H1 (cell line): Measurements from ENCODE around the gene TEF. TPM values are rescaled to one million over a fixed set of nuclear protein-coding genes. Genes with fewer than 3 reads are reported as not detected.

Source experiments
- CTCF ChIA-PET: fragments of 300-600 bp; sonication (Branson Sonifier 250); formaldehyde crosslinking; loops from one replicate; lab custom pipeline; 2021; ENCODE audit not compliant: partially characterized antibody; lab: Charles Lee
- POLR2A ChIA-PET: fragments of 300-600 bp; sonication (Branson Sonifier 250); formaldehyde crosslinking; loops from one replicate; lab custom pipeline; 2021; ENCODE audit warnings: inconsistent platforms; ENCODE audit not compliant: partially characterized antibody; lab: Charles Lee
- DNase-seq, 2 experiments: peaks; one replicate each; pipeline versions ENCODE4 v3.0.0 to v3.0.0-alpha.2; 2010 to 2022; ENCODE audit warnings: low spot score in 2 of 2, low read depth in 1 of 2, mixed read lengths in 1 of 2
- FAIRE-seq: peaks from 2 replicates; lab custom pipeline; 2011; peaks lifted over from hg19 to GRCh38; lab: Jason Lieb, UNC
- H2AFZ ChIP-seq: 2 replicates; pipeline ENCODE4 v1.8.1; 2012; ENCODE audit warnings: low read length, inconsistent platforms
- H2AK5ac ChIP-seq: 2 replicates; pipeline ENCODE4 v1.6.1; 2013; ENCODE audit warnings: low read depth, low read length
- H2BK120ac ChIP-seq: replicated peaks from 2 replicates; pipeline ENCODE3; 2013; ENCODE audit warnings: low read depth, low read length, inconsistent platforms
- H2BK12ac ChIP-seq: 2 replicates; pipeline ENCODE4 v1.6.1; 2013; ENCODE audit warnings: low read depth, low read length
- H2BK15ac ChIP-seq: 2 replicates; pipeline ENCODE4 v1.6.1; 2013; ENCODE audit warnings: low read length
- H2BK20ac ChIP-seq: 2 replicates; pipeline ENCODE4 v1.6.1; 2013; ENCODE audit warnings: low read length
- H2BK5ac ChIP-seq: 2 replicates; pipeline ENCODE4 v1.6.1; 2013; ENCODE audit warnings: low read depth, low read length
- H3K14ac ChIP-seq: 2 replicates; pipeline ENCODE4 v1.6.1; 2013; ENCODE audit warnings: inconsistent platforms; ENCODE audit not compliant: insufficient read length
- H3K18ac ChIP-seq: 2 replicates; pipeline ENCODE4 v1.6.1; 2013; ENCODE audit warnings: low read length; ENCODE audit errors: extremely low read depth
- H3K23ac ChIP-seq: 2 replicates; pipeline ENCODE4 v1.6.1; 2013; ENCODE audit warnings: inconsistent platforms; ENCODE audit not compliant: insufficient read length
- H3K23me2 ChIP-seq: 2 replicates; pipeline ENCODE4 v1.6.1; 2013; ENCODE audit warnings: low read depth, low read length
- H3K27ac ChIP-seq: 2 replicates; pipeline ENCODE4 v1.6.1; 2011; ENCODE audit warnings: low read depth, low read length, inconsistent platforms
- H3K27me3 ChIP-seq, 4 experiments: replicated peaks in 1 of 4; 1 replicate in 1 of 4; 2 replicates in 3 of 4; pipeline versions ENCODE4 v1.6.1 to v1.8.1; 2011 to 2013; ENCODE audit warnings: low read length in 3 of 4, mild to moderate bottlenecking in 3 of 4, inconsistent platforms in 2 of 4, mixed read lengths in 2 of 4, moderate library complexity in 1 of 4; ENCODE audit not compliant: control insufficient read depth in 3 of 4, insufficient read depth in 3 of 4; ENCODE audit errors: extremely low read depth in 1 of 4
- H3K36me3 ChIP-seq, 4 experiments: 2 replicates each; pipeline versions ENCODE4 v1.6.1 to v1.8.1; 2011 to 2013; ENCODE audit warnings: mild to moderate bottlenecking in 4 of 4, low read length in 3 of 4, moderate library complexity in 2 of 4, control low read depth in 1 of 4, inconsistent platforms in 1 of 4; ENCODE audit not compliant: insufficient read depth in 4 of 4, control insufficient read depth in 2 of 4
- H3K4ac ChIP-seq: replicated peaks from 2 replicates; pipeline ENCODE3; 2013; ENCODE audit warnings: low read length, low read depth, mixed read lengths, inconsistent platforms; ENCODE audit not compliant: insufficient read length
- H3K4me1 ChIP-seq, 4 experiments: replicated peaks in 1 of 4; 1 replicate in 1 of 4; 2 replicates in 3 of 4; pipeline versions ENCODE4 v1.6.1 to v1.8.1; 2011 to 2013; ENCODE audit warnings: low read length in 3 of 4, inconsistent platforms in 2 of 4, mixed read lengths in 1 of 4; ENCODE audit not compliant: insufficient read depth in 4 of 4, control insufficient read depth in 3 of 4
- H3K4me2 ChIP-seq, 2 experiments: 2 replicates each; pipeline versions ENCODE4 v1.6.1 to v1.8.1; 2011 to 2013; ENCODE audit warnings: low read depth in 2 of 2, low read length in 2 of 2, control low read depth in 1 of 2, inconsistent platforms in 1 of 2, mild to moderate bottlenecking in 1 of 2; ENCODE audit not compliant: insufficient read depth in 1 of 2
- H3K4me3 ChIP-seq, 4 experiments: fragments of 200-600, 300-600 bp in 1 of 4; sonication (generic), shearing (Covaris generic), sonication (Bioruptor Twin) in 1 of 4; 2 replicates each; pipeline versions ENCODE4 v1.5.1 to v1.8.1; 2011 to 2016; ENCODE audit warnings: low read length in 4 of 4, low read depth in 3 of 4, control low read depth in 2 of 4, inconsistent platforms in 2 of 4, mild to moderate bottlenecking in 2 of 4, mixed read lengths in 1 of 4, moderate library complexity in 1 of 4; ENCODE audit not compliant: insufficient read depth in 2 of 4; ENCODE audit errors: extremely low read depth in 1 of 4
- H3K56ac ChIP-seq: replicated peaks from 2 replicates; pipeline ENCODE3; 2013; ENCODE audit warnings: low read depth, mild to moderate bottlenecking, mixed read lengths, low read length, inconsistent platforms; ENCODE audit not compliant: insufficient read length
- H3K79me1 ChIP-seq: 2 replicates; pipeline ENCODE4 v1.6.1; 2013; ENCODE audit warnings: low read depth, low read length, control low read depth
- H3K79me2 ChIP-seq, 2 experiments: 2 replicates each; pipeline versions ENCODE4 v1.6.1 to v1.8.1; 2012 to 2013; ENCODE audit warnings: low read length in 2 of 2, mild to moderate bottlenecking in 2 of 2, inconsistent platforms in 1 of 2; ENCODE audit not compliant: insufficient read depth in 2 of 2, control insufficient read depth in 1 of 2
- H3K9ac ChIP-seq, 4 experiments: replicated peaks in 1 of 4; 1 replicate in 1 of 4; 2 replicates in 3 of 4; pipeline versions ENCODE4 v1.6.1 to v1.8.1; 2011 to 2013; ENCODE audit warnings: low read depth in 3 of 4, low read length in 3 of 4, control low read depth in 2 of 4, mild to moderate bottlenecking in 2 of 4, moderate library complexity in 2 of 4, inconsistent platforms in 1 of 4; ENCODE audit errors: extremely low read depth in 1 of 4
- H3K9me3 ChIP-seq, 2 experiments: 2 replicates each; pipeline versions ENCODE4 v1.6.1 to v1.8.1; 2012 to 2013; ENCODE audit warnings: mild to moderate bottlenecking in 2 of 2, moderate library complexity in 2 of 2, control low read depth in 1 of 2, inconsistent platforms in 1 of 2, low read depth in 1 of 2, low read length in 1 of 2, mixed read lengths in 1 of 2; ENCODE audit not compliant: insufficient read depth in 2 of 2
- H4K20me1 ChIP-seq, 2 experiments: replicated peaks in 1 of 2; 2 replicates each; pipeline versions ENCODE3 to v1.8.1; 2011 to 2013; ENCODE audit warnings: inconsistent platforms in 2 of 2, low read length in 2 of 2, mild to moderate bottlenecking in 1 of 2; ENCODE audit not compliant: insufficient read depth in 2 of 2, control insufficient read depth in 1 of 2
- H4K5ac ChIP-seq: 2 replicates; pipeline ENCODE4 v1.6.1; 2013; ENCODE audit warnings: low read length, low read depth, mixed read lengths, inconsistent platforms; ENCODE audit not compliant: insufficient read length
- H4K8ac ChIP-seq: 2 replicates; pipeline ENCODE4 v1.8.0; 2013; ENCODE audit warnings: mild to moderate bottlenecking, moderate library complexity, low read length, inconsistent platforms; ENCODE audit not compliant: insufficient read depth; ENCODE audit errors: extremely low read depth
- H4K91ac ChIP-seq: replicated peaks from 2 replicates; pipeline ENCODE3; 2013; ENCODE audit warnings: low read length, mixed read lengths, inconsistent platforms; ENCODE audit not compliant: insufficient read length
- KDM1A ChIP-seq: fragments of 200-600, 300-600 bp; sonication (generic); IDR thresholded peaks from 2 replicates; pipeline ENCODE4 v1.7.1; 2016; ENCODE audit warnings: mild to moderate bottlenecking, low read length, borderline replicate concordance
- TAF7 ChIP-seq: optimal IDR thresholded peaks from 2 replicates; pipeline ENCODE3; 2011; ENCODE audit warnings: low read depth, mild to moderate bottlenecking, inconsistent platforms, low read length, moderate library complexity, borderline replicate concordance
- WGBS, 2 experiments: shearing (Covaris generic) in 1 of 2; methylation state at CpG; one replicate each; pipeline versions ENCODE4 v1.1.6 to v1.1.7; 2013 to 2015; ENCODE audit warnings: low lambda C conversion rate in 2 of 2, mixed read lengths in 2 of 2, inconsistent platforms in 1 of 2, low coverage in 1 of 2, missing lambda C conversion rate in 1 of 2; ENCODE audit not compliant: insufficient replicate concordance in 2 of 2, insufficient coverage in 1 of 2, insufficient read length in 1 of 2; ENCODE audit errors: extremely low coverage in 1 of 2, missing lambda C conversion rate in 1 of 2; 5-methylcytosine and 5-hydroxymethylcytosine counted together
- polyA plus RNA-seq, 7 experiments: library from polyadenylated mRNA; depleted of rRNA in 3 of 7; stranded (reverse) in 5 of 7; unstranded in 2 of 7; fragments of >200 nt in 5 of 7; fragments of 200-250 nt in 2 of 7; gene quantifications; 1 replicate in 5 of 7; 2 replicates in 1 of 7; 4 replicates in 1 of 7; pipeline versions ENCODE4 v1.2.1 to v1.2.3, GENCODE V29; 2011 to 2013; ENCODE audit warnings: missing spikeins in 2 of 7, mixed read lengths in 2 of 7
- total RNA-seq: library from RNA; stranded (reverse); fragmentation: NEBNext Ultra II Directional; extraction: Animal tissue kit (Norgen Biotek cat#: 25700); gene quantifications from 2 replicates; pipeline ENCODE4 v1.2.1, GENCODE V29; 2021

TEF gene
- total and polyA plus RNA-seq, 2 of the 8 experiments (the other 6 are each of a cell fraction or from before 2014, with no cell fraction given): 7.4 to 9.0 TPM

DNA sequence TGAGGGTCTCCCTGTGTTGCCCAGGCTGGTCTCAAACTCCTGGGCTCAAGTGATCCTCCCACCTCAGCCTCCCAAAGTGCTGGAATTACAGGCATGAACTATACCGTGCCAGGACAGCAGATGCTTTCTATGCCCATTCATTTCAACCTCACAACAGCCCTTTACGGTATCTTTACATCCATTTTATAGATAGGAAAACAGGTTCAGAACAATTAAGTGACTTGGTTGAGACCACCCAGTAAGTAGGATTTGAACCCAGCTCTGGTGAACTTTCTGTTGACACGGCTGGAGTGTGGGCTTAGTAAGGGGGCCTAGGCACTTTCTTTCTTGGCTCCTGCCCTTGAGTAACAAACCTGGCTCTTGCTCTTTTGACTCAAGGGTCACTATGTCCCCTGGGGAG lies 25.7 kb downstream of the TEF start:
- no peak overlapping the region for H3K56ac ChIP-seq
- DNase-seq: no peak
- no peak overlapping the region for H4K91ac ChIP-seq
- H3K4me3 ChIP-seq: no peak overlapping the region
- no peak overlapping the region for H3K23ac ChIP-seq
- ChIA-PET CTCF (interaction anchor here (0.5 to 15.8 kb wide), 6 partner anchors 32 to 190 kb away, joined by 3 to 269 read pairs (median 4); no protein-coding TSS in a partner anchor), POLR2A (interaction anchor here (0.7 to 9.8 kb wide), 6 partner anchors 11 to 221 kb away, joined by 3 to 106 read pairs (median 4); partner anchors contain the start of genes TEF and TOB2)
- no peak overlapping the region for H3K9ac ChIP-seq
- H3K14ac ChIP-seq: no peak overlapping the region
- H2BK12ac ChIP-seq: no peak overlapping the region
- no peak overlapping the region for H2BK15ac ChIP-seq
- H3K9me3 ChIP-seq: no peaks in the 10 kb centered on the region
- H3K18ac ChIP-seq: no peak overlapping the region
- H2BK5ac ChIP-seq: no peak overlapping the region
- H3K4me1 ChIP-seq: peaks cover 0 to 8% (median 2%) of the 10 kb centered on the region in 4 experiments; a peak in 5 of 7 replicates
- H2BK120ac ChIP-seq: no peak overlapping the region
- no peak overlapping the region for H4K5ac ChIP-seq
- no peaks in the 10 kb centered on the region for H3K79me1 ChIP-seq
- H2AFZ ChIP-seq: no peak overlapping the region
- WGBS, 2 experiments: 90% methylated on average over 3 of the region's 3 CpGs; no CpG with 5 or more reads in 1 of the 2 experiments
- H4K8ac ChIP-seq: no peak overlapping the region
- H3K79me2 ChIP-seq: no peaks in the 10 kb centered on the region
- no peak overlapping the region for H2BK20ac ChIP-seq
- no peak overlapping the region for H3K4ac ChIP-seq
- no peak for FAIRE-seq
- no peaks in the 10 kb centered on the region for H3K23me2 ChIP-seq
- H3K4me2 ChIP-seq: no peak overlapping the region
- no peaks in the 10 kb centered on the region for H3K27me3 ChIP-seq
- no peak overlapping the region for H3K27ac ChIP-seq
- no peak overlapping the region for H2AK5ac ChIP-seq
- TF ChIP-seq TAF7 (no peak), KDM1A (0 out of 2 replicates have a peak, but pooled peaks have one; percentile 10)
- no peaks in the 10 kb centered on the region for H4K20me1 ChIP-seq
- no peaks in the 10 kb centered on the region for H3K36me3 ChIP-seq
